Fibroblast of upper back skin (primary cell): Measurements from ENCODE around the gene SULT1C3.

ENCODE experiments used
- DNase-seq: peaks from one replicate; pipeline ENCODE4 v3.0.0-alpha.2; 2013

SULT1C3 gene

DNA sequence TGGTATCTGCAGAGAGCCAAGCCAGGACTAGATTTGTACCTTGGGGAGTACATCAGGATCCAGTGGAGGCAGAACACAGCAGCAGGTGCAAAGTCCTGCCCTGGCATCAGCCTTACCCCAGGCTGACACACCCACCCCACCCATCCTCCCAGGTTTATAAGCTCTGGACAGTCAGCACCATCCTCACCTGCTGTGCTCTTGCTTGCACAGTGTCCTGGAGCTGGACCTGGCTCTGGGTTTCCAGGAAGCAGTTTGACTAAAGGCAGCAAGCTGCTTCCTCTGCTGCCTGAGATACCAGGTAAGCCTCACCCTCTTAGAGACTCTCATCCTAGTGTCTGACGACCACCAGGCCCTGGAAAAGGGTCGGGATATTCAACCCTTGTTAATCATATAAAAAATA lies at the start of gene SULT1C3:
Gene SULT1C3 (plus strand): TSS at position 183 of the 400 bp plus-strand sequence. CDS start 7,227 bp downstream, outside the sequence.
- no peak for DNase-seq

DNA sequence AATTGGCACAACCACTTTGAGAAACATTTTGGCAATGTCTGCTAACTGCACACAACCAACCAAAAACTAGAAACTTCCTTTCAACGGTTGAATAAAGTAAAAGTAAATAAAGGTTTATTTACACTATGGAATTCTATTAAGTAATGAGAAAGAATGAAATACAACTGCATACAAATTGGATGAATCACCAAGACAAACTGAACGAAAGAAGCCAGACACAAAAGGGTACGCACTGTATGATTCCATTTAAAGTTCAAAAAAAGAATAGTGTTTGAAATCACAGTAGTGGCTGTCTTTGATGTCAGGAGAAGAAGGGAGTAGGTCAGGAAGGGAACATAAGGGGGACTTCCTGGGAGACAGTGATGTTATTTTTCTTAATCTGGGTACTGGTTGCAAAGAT lies 46.5 kb upstream of the SULT1C3 start:
- no peak for DNase-seq

DNA sequence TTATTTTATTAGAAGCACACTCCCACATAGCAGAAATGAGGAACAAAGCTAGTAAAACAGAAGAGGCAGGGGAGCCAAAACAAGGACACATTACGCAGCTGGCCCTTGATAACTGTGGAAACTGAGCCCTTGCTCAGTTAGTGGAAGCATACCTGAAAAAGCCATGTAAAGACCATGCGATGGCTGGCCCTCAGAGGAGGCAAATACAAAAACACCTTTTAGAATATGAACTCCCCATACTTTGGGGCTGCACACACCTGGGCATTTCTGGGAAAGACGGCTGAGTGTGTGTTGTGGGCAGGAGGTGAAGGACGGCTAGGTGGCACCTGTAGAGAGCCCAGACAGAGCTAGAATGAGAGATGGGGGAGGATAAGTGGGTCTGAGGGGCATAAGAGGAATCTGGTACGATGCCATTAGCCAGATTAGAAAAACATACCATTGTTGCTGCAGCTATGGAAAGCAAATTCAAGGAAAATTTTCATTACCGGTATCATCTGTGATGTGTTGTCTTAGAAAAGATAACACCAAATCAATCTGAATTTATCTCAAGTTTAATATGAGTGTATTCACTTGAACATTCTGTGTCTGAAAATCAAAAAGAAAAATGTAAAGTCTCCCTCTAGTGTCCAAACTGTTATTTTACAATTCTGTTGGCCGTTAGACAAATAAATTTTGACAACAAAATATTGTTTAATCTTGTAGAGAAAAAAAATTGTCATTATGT lies 45.2 kb upstream of the SULT1C3 start:
- DNase-seq: no peak

DNA sequence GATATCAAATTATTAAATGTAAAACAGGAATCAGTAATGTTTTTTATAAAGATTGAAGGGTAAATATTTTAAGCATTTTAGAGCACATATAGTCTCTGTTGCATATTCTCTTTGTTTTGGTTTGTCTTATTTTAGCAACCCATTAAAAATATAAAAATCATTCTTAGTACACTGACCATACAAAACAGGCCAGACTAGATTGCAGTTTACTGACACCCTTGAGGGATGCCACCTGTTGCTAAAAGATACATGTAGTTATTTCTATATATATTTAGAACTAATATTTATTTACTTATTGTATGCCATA lies 44.7 kb upstream of the SULT1C3 start:
- DNase-seq: no peak

DNA sequence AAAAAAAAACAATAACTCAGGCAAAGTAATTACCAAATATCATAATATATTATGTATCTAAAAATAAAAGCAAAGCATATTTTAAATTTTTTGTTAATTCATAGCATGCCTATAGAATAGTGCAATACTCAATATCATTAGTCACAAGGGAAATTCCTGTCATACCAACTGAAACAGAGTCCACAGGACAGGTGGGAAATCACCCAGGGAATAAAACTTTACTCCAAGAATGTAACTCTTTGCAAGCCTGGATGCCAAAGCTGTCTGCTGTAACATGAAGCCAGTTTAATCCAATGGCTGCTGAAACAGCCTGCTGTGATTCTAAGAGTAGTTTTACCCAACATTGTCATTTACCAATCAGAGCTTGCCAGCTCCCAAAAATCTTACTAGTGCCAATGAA lies 40.0 kb upstream of the SULT1C3 start:
- DNase-seq: peak; percentile 50

DNA sequence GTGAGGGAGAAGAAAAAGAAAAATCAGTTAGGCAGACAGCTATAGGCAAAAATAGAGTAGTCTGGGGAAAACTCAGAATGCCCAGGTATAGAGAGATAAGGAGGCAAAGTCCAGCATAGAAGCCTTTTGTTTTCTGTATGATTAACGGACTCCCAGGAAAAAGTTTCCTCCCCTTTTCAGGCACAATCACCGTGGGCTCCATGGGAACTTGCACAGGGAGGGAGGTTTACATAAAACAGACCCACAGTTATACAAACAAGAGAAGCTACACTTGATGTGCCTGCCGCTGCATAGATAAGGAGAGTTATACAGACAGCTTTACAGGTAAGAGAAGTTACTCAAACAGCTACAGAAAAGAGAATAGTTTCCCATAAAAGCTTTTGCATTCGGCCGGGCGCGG lies 39.2 kb upstream of the SULT1C3 start:
- no peak for DNase-seq

DNA sequence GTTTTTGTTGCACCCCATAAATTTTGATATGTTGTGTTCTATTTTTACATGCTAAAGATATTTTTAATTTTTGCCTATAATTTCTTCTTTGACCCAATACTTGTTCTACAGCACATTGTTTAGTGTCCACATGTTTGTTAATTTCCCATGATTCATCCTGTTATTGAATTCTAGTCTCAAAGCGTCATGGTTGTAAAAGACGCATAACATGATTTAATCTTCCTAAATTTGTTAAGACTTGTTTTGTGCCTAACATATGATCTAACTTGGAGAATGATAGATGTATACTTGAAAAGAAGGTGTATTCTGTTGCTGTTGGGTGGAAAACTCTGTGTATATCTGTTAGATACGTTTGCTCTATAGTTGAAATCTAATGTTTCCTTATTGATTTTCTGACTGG lies 27.1 kb upstream of the SULT1C3 start:
- DNase-seq: no peak

DNA sequence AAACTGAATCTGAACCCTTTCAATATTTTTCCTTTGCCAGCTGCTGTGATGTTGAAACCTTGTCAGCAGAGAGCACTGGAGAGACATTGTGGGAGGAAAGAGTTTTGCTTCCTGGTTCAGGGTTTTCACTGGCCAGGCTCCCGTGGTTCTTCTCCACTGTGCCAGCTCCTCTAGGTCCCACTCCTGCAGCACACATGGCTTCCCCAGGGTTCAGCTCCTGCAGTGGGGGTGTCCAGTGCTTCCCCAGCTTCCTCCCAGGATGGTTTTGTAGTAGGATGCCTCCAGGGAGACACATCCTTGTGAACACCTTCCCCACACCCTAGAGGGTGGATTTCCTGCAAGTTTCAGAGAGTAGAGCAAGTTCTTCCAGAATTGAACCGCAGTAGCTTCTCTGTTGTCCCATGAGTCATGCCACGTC lies 24.0 kb upstream of the SULT1C3 start:
- peak; percentile 53 for DNase-seq

DNA sequence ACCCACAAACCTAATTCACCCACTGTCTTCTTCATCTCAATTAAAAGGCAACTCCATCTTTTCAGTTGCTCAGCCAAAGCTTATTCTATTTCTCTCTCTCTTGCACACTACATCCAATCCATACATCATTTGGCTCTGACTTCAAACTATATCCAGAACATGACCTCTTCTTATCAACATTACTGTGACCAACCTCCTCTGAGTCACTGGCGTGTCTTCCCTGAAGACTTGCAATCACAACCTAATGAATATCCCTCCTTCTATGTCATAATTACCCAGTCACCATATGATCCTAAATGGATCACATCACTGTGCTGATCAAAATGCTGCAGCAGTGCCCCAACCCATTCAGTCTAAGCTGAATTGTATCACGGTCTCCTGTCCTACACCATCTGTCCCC lies 22.6 kb upstream of the SULT1C3 start:
- no peak for DNase-seq

DNA sequence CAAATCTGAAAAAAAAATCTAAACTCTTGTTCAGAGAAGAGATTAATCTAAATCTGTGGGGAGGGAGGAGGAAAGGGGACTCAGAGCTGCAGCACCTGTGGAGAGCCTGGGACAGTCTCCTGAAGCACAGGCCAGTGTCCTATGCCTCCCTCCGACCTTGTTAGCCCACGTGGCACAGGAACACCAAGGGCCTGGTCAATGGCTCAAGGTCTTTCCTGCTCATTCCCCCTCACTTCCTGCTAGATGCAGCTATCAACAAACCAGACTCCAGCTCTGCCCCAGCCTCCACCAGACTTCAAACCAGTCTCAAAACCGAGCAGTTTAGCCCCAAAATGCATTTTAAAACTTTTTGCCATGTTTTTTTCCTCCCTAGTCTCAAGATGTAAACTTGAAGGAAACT lies 20.1 kb upstream of the SULT1C3 start:
- DNase-seq: no peak

DNA sequence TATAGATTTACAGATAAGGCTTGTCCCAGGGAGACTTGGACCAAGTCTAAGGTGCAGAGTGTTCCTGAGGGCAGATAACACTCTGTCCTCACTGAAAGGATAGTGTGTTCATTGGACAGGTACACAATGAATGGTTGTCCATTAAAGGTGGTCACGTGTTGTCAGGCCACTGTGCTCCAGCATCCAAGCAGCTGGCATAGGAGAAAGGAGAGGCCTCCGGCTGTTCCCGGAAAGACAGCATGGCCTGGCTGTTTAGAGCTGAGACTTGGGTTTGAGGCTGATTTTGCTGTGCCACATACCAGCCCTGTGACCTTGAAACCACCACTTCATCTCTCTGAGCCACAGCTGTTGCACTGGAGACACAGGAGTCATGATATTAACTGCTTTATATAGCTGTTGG lies 19.6 kb upstream of the SULT1C3 start:
- no peak for DNase-seq

DNA sequence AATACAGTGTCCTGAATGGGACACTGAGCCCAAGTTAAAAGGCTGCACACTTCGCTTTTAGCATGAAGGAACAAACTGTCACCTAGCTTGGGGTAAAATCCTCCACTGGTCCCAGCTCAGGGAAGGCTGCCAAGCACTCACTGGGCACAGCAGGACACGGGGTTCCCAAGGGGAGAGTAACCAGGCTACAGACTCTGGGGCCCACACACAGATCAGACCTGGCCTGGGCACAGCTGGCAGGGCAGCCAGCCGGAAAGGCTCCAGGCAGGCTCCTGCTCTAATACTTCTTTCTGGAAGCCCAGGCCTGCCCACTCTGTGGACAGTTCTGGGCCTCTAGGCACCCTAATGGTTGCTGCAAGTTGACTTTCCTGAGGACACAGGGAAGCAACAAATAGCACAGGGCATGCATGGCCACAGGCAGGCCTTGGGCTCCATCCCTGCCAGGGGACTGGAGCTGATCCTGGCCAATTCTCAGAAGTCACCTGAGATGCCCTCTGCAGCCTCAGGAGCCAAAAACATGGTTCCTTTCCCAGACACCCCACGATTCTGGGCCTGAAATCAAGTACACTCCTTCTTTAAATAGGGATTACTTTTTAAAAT lies 18.7 kb upstream of the SULT1C3 start:
- no peak for DNase-seq

DNA sequence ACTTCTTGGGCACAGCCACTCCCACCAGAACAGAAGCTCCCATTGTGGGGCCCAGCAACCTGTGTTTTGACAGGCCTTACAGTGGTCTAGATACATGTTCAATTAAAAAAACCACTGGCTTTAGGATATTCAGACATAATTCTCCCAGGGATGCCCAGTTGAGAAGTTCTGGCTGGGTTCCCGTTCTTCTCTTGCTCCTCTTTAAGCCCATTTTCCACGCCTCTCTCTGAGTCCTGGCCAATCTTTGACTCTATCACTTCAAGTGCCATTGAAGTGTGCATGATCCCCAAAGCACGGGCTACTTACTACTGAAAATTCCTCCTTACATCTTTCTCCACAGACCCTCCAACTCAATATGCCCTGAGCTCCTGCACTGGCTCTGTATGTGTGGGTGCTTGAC lies 17.5 kb upstream of the SULT1C3 start:
- DNase-seq: no peak

DNA sequence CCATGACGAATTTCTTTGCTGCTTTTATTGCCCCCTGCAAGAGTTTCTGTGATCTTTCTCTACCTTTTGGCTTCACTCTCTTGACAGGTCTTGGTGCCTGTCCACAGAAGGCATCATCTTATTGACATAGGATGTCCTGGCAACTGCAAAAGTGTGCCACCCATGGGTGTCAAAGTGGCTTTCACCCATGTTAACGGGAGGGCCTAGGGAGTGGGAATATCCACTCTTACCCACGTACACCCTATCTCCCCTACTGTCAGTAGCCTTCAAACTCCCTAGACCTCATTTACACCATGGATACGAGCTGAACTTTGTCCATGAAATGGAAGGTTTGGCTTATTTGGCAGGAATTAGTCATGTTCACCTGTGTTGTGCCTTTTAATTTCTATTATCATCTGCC lies 16.2 kb upstream of the SULT1C3 start:
- no peak for DNase-seq

DNA sequence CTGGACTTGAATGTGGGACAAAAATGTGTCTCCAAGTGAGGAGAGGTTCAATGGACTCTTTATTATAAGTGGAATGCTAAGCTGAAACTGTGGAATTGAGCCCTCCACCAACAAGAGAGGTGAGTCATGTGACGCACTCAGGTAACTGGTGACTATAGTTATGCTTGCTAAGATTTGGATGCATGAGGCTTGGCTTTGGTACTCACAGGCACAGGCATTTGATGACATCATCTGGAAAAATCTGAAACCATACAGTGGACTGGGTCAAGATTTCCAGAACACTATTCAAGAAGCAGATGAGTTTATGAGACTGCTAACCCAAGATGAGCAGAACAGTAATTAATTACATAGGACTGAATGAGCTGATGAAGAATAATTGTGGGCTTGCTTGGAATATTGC lies 15.7 kb upstream of the SULT1C3 start:
- DNase-seq: no peak

DNA sequence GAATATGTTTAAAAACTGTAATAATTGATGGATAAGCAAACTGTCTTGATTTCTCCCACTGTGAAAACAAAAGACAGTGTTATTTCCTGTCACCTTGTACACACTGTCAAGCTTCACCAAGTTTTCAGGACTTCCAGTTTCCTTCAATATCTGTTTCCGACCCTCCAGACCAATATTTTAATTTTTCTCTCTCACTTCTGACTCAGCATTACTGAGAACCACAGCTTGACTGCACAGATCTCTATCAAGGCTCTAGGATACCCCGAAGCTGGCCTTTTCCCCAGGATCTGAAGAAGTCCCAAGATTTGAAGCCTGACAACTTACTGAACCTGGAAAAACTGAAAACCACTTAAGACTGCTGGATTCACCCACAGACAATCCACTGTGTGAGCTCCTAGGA lies 13.2 kb upstream of the SULT1C3 start:
- no peak for DNase-seq

DNA sequence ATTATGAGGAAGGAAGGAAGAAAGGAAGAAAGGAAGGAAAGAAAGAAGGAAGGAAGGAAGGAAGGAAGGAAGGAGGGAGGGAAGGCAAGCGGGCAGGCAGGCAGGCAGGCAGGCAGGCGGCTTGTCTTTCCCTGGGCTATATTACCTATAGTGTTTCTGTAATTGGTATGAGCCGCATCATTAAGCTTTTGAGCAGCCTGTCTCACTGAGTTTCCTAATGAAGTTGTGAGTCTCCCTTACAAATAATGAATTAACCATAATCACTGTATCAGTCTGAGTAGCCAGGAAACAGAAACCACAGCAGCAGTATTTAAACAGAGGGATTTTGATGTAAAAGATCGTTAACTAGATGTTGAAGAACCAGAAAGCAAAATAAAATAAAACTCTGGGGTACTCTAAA lies 11.8 kb upstream of the SULT1C3 start:
- no peak for DNase-seq

DNA sequence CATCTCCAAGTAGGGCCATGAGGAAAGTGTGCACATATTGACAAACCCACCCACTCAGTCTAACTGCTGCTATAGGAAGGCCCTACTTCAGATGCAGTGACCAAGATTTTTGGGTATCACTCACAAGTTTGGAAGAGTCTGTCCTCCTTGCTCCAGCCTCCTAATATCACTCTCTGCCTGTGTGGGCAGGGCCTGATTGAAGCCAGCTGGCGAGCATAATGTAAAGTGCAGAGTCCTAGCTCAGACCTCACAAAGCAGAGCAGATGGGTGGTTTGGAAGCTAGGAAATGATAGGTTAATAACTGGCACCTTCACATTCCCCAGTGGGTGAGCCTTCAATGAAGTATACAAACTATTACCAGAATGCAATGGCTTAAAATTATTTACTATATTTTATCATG lies 11.2 kb upstream of the SULT1C3 start:
- no peak for DNase-seq

DNA sequence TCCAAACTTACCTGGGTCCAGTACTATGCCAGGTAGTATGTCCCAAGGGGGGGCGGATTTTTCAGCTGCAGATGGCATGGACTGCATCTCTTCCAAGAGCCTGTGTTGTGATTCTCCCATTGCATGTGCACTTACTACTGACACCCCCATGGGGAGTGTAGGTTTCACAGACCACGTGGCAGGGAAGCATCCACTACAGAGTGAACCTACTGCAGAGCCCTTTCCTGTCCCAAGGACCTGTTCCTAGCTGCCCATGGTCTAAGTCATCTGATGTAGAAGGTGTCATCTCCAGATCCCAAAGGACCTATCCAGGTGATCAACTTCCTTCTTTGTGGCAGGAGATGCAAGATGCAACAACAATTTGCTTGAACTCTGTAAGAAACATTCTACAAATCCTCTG lies 9.9 kb upstream of the SULT1C3 start:
- DNase-seq: no peak

DNA sequence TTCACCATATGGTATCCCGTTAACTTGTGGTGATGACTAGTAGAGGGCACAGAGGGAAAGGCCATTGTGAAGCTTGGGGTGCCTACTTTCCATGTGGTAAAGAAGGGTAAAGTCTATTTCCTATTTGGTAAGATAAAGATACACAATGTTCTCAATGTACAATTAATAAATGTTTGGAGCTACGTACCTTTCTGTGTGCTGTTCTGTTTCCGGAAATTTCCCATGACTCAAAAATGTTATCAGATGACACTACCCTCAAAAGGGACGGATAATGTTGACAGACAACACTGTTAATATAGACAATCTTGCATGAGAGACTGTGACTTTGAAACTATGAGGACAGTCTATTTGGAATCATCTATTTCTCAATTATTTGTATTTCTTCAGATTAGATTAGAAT lies 4.2 kb upstream of the SULT1C3 start:
- DNase-seq: no peak

DNA sequence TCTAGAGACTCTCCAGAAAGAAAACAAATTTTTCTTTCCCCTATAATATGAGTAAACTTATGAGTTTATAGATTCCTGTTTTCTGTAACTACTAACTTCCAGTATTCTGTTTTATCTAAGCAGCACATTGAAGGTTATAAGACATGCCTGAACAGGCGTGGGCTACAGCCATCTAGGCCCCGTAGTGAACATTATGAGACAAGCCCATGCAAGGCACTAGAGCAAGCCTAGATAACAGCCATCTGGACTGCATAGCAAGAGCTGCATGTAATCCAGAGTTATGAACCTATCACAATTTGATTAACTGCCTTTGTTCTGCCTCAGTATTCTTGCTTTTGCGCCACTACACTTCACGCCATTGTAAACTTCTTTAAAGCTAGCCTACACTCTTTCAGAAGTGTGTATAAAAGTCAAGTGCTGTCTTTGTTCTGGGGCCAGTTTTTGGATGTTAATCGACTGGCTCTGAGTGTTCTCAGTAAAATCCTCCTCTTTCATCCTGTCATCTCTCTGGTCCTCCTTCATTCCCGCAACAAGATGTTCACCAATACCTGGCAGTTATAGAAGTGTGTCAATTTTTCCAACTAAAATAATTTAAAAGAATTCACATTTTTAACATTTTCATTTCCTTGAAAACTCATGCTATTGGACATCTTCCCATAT lies 3.0 kb upstream of the SULT1C3 start:
- no peak for DNase-seq

DNA sequence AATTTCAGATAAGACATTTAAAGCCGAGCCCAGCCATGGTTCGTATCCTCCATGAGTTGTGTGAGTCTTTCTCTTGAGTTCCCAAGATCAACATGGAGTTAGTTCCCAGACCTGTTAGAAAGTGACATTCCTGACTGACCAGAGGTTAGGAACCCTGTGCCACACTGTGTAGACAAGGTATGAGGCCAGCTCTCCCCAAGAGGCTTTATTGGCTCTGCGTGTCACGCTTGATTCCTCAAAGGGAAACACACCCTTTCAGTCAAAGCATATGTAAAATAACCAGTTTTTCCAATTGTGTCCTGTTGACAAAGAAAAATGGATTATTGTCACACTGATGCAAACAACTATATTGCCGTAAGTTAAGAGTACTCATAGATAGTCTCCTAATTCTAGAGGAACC lies 1.2 kb downstream of the SULT1C3 start:
- DNase-seq: no peak

DNA sequence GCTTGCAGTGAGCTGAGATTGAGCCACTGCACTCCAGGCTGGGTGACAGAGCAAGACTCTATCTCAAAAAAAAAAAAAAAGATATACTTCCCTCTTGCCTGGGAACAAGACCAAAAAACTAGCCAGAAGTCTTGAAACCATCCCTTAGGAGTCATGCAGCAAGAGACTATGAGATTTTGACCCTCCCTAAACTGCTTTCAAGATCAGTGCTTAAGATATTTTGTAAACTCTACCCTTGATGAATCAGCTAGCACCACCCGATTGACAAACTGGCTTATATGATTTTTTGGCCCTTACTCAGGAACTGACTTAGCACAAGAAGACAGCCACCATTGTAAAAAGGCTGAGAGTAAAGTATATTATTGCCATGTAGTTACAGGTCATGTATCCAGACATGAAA lies 3.8 kb downstream of the SULT1C3 start:
- DNase-seq: no peak

DNA sequence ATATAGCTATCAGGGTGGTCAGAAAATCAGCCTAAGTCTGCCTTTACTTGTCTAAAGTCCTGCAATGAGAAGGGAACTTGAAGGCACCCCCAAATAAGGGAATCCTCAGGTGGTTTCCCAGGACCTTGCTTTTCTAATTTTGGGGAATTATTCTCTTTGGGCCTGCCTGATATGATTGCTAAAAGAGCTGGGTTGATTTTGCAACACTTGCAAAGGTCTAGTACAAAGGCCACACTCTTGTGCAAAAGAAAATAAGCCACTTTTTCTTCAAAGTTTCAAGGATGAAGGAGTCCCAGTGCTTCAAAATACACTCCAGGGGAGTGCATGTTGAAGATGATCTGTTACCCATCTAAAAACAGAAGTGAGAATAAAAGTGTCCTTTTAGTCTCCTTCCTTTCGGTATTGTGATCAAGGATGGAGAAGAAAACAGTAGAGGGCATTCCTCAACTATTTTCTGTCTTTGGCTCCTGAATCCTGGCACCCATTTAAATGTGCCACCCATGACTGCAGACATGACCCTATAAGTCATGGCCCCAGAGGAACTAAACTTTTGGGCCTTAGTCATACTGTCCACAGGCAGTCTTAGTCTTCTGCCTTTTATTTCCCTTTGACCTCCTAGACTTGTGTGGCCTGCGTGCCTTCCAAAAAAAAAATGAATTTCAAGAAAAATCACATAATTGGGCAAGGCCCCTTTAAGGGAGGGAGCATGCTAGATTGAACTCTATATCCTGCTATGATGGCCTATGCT lies 5.1 kb downstream of the SULT1C3 start:
- no peak for DNase-seq
